SK-N-SH treated with all-trans-retinoic acid at 6 μM for 48 hours (cell line): ENCODE results near the gene MAN1A2.

Experiments used
- CSDC2 ChIP-seq: fragments of 250-450 bp; sonication (Bioruptor Pico); IDR thresholded peaks from 2 replicates; pipeline ENCODE4 v1.5.0; 2020; ENCODE audit warnings: mild to moderate bottlenecking, moderate library complexity
- ESRRG ChIP-seq: fragments of 250-450 bp; sonication (Bioruptor Pico); IDR thresholded peaks from 2 replicates; pipeline ENCODE4 v1.6.1; 2021; ENCODE audit warnings: mild to moderate bottlenecking
- ZC3H10 ChIP-seq: fragments of 250-450 bp; sonication (Bioruptor Pico); IDR thresholded peaks from 2 replicates; pipeline ENCODE4 v1.5.1; 2021; ENCODE audit warnings: mild to moderate bottlenecking, moderate library complexity
- TF ChIP-seq, protein P1 (sequence below): fragments of 250-450 bp; sonication (Bioruptor Pico); IDR thresholded peaks from 2 replicates; pipeline ENCODE4 v1.8.0; 2020; ENCODE audit warnings: mild to moderate bottlenecking, moderate library complexity, borderline replicate concordance

GRCh38 chr1:117371441-117372151, 4.3 kb downstream of the MAN1A2 start:
- TF ChIP-seq, protein P1, sequence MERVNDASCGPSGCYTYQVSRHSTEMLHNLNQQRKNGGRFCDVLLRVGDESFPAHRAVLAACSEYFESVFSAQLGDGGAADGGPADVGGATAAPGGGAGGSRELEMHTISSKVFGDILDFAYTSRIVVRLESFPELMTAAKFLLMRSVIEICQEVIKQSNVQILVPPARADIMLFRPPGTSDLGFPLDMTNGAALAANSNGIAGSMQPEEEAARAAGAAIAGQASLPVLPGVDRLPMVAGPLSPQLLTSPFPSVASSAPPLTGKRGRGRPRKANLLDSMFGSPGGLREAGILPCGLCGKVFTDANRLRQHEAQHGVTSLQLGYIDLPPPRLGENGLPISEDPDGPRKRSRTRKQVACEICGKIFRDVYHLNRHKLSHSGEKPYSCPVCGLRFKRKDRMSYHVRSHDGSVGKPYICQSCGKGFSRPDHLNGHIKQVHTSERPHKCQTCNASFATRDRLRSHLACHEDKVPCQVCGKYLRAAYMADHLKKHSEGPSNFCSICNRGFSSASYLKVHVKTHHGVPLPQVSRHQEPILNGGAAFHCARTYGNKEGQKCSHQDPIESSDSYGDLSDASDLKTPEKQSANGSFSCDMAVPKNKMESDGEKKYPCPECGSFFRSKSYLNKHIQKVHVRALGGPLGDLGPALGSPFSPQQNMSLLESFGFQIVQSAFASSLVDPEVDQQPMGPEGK, result no peak
- TF ChIP-seq ZC3H10 (CRISPR knock-in tag) (no peak), CSDC2 (CRISPR knock-in tag) (no peak), ESRRG (CRISPR knock-in tag) (no peak)
